MM.1S (cell line): Measurements from ENCODE around the gene ATF2.

Experiments used
- CTCF ChIP-seq: fragments of 300-600 bp; sonication (generic); IDR thresholded peaks from 2 replicates; pipeline ENCODE4 v1.5.1; 2016; ENCODE audit warnings: antibody characterized with exemption, low read length, mixed read lengths
- EZH2 ChIP-seq: fragments of 300-600 bp; sonication (generic); optimal IDR thresholded peaks from 2 replicates; pipeline ENCODE3; 2017; ENCODE audit warnings: low read depth, mild to moderate bottlenecking, antibody characterized with exemption, low read length, mixed read lengths
- EZH2phosphoT487 ChIP-seq: fragments of 300-600 bp; sonication (generic); IDR thresholded peaks from 2 replicates; pipeline ENCODE4 v1.6.1; 2018; ENCODE audit warnings: antibody characterized with exemption, low read length

GRCh38 chr2:175167076-175167791 lies 769 bp downstream of the ATF2 start:
- no peak for TF ChIP-seq CTCF
- TF ChIP-seq EZH2, result no peak
- TF ChIP-seq EZH2phosphoT487, result no peak
